Smooth muscle cell (in vitro differentiated cells): ENCODE data around the gene KIF2C. TPM values are rescaled to one million over a fixed set of nuclear protein-coding genes. Genes with fewer than 3 reads are reported as not detected.
A peak's percentile ranks its signal among the peaks of the same experiment; 100 is the strongest.

Experiments used
- DNase-seq: peaks from one replicate; lab custom pipeline; 2025; ENCODE audit not compliant: unreplicated experiment; lab: John Stamatoyannopoulos, UW
- H2AFZ ChIP-seq: fragments of 200-600 bp; sonication (generic); 2 replicates; pipeline ENCODE4 v1.6.0; 2016; ENCODE audit warnings: antibody characterized with exemption, low read depth, mild to moderate bottlenecking
- H3F3A ChIP-seq: fragments of 200-600 bp; sonication (generic); 2 replicates; pipeline ENCODE4 v1.6.0; 2017; ENCODE audit warnings: antibody characterized with exemption, low read depth
- H3K27ac ChIP-seq: fragments of 200-600 bp; sonication (generic); 2 replicates; pipeline ENCODE4 v1.5.1; 2016; ENCODE audit warnings: low read depth, mild to moderate bottlenecking
- H3K27me3 ChIP-seq: fragments of 200-600 bp; sonication (generic); 2 replicates; pipeline ENCODE4 v1.6.1; 2016; ENCODE audit warnings: low read depth, mild to moderate bottlenecking
- H3K36me3 ChIP-seq: fragments of 200-600 bp; sonication (generic); 2 replicates; pipeline ENCODE4 v1.5.1; 2016; ENCODE audit warnings: low read depth
- H3K4me1 ChIP-seq: fragments of 200-600 bp; sonication (generic); 2 replicates; pipeline ENCODE4 v1.5.1; 2016; ENCODE audit warnings: low read depth
- H3K4me2 ChIP-seq: fragments of 200-600 bp; sonication (generic); 2 replicates; pipeline ENCODE4 v1.6.0; 2016; ENCODE audit warnings: mild to moderate bottlenecking
- H3K4me3 ChIP-seq: fragments of 200-600 bp; sonication (generic); 2 replicates; pipeline ENCODE4 v1.5.1; 2016; ENCODE audit warnings: mild to moderate bottlenecking
- H3K79me2 ChIP-seq: fragments of 200-600 bp; sonication (generic); 2 replicates; pipeline ENCODE4 v1.6.0; 2016; ENCODE audit warnings: low read depth, mild to moderate bottlenecking
- H3K9ac ChIP-seq: fragments of 200-600 bp; sonication (generic); 2 replicates; pipeline ENCODE4 v1.6.0; 2016; ENCODE audit warnings: low read depth
- H3K9me3 ChIP-seq: fragments of 200-600 bp; sonication (generic); replicated peaks from 2 replicates; pipeline ENCODE4 v1.5.1; 2016; ENCODE audit warnings: low read depth
- H4K20me1 ChIP-seq: fragments of 200-600 bp; sonication (generic); 2 replicates; pipeline ENCODE4 v1.6.0; 2016; ENCODE audit warnings: low read depth
- CTCF ChIP-seq: fragments of 200-600 bp; sonication (generic); IDR thresholded peaks from 2 replicates; pipeline ENCODE4 v1.5.1; 2017; ENCODE audit warnings: borderline replicate concordance, mild to moderate bottlenecking, antibody characterized with exemption; ENCODE audit not compliant: insufficient read depth, poor library complexity, severe bottlenecking
- WGBS: methylation state at CpG from one replicate; pipeline ENCODE4 v1.1.7; 2016; ENCODE audit warnings: low lambda C conversion rate; 5-methylcytosine and 5-hydroxymethylcytosine counted together
- polyA plus RNA-seq: library from polyadenylated mRNA; unstranded; fragments of >200 nt; fragmentation: Nextera tagmentation; extraction: Ambion mirVana; gene quantifications from 2 replicates; pipeline ENCODE4 v1.2.1, GENCODE V29; 2016
- small RNA-seq: library from RNA; depleted of rRNA; stranded (forward); fragments of <200 nt; gene quantifications from one replicate; pipeline ENCODE3, GENCODE V24; 2014
- total RNA-seq: library from RNA; depleted of rRNA; stranded (reverse); fragments of >200 nt; gene quantifications from 2 replicates; pipeline ENCODE4 v1.2.3, GENCODE V29; 2014

The KIF2C gene
- total and polyA plus RNA-seq, 2 experiments from 2014 or later: 5.7 to 8.5 TPM

- no peak for DNase-seq
- H3K4me2 ChIP-seq: no peak overlapping the region
- no peaks in the 10 kb centered on the region for H3K36me3 ChIP-seq
- no peak for TF ChIP-seq CTCF
- peaks cover 12% of the 10 kb centered on the region for H4K20me1 ChIP-seq
- no peaks in the 10 kb centered on the region for H3K9me3 ChIP-seq
- H3K79me2 ChIP-seq: peaks cover 2% of the 10 kb centered on the region
- no peak overlapping the region for H3K9ac ChIP-seq
- no peak overlapping the region for H2AFZ ChIP-seq
- peak overlapping the region; percentile 71 for H3K27ac ChIP-seq
- H3K27me3 ChIP-seq: no peaks in the 10 kb centered on the region
- peaks cover 15% of the 10 kb centered on the region for H3K4me1 ChIP-seq
- H3K4me3 ChIP-seq: no peak overlapping the region
- peaks cover 19% of the 10 kb centered on the region for H3F3A ChIP-seq
- WGBS: 93% methylated on average over 2 of the region's 2 CpGs
Measured at GRCh38 chr1:44817307-44817706, 77.7 kb downstream of the KIF2C start.

Small RNAs within 50 kb of the gene (small RNA-seq; reads per million reads assigned to genes)
- gene RNU5D-1: 8.7 reads per million, percentile 75 among the genes with 10 or more reads in this experiment
- gene RNU5F-1: 2.1 reads per million, percentile 45 among the genes with 10 or more reads in this experiment
- gene SNORD38A: 208 reads per million, percentile 99 among the genes with 10 or more reads in this experiment
- not detected for gene SNORD38B
- gene SNORD46: 5,349 reads per million, percentile 100 among the genes with 10 or more reads in this experiment
- not detected for gene SNORD55

Other genes starting within 250 kb of the KIF2C start
- 8.1 and 8.6 TPM in 2 replicates for gene TMEM53, start 65.4 kb upstream of the KIF2C start, total RNA-seq
- gene TMEM53, start 65.4 kb upstream of the KIF2C start, polyA plus RNA-seq: 13.0 and 15.5 TPM in 2 replicates
- gene ARMH1, start 65.1 kb upstream of the KIF2C start, total RNA-seq: 1.5 and 4.8 TPM in 2 replicates
- 8.3 and 10.1 TPM in 2 replicates for gene ARMH1, start 65.1 kb upstream of the KIF2C start, polyA plus RNA-seq
- gene RNU5D-1, start 8.7 kb upstream of the KIF2C start, total RNA-seq: not detected in 2 replicates
- gene RNU5D-1, start 8.7 kb upstream of the KIF2C start, polyA plus RNA-seq: not detected in 2 replicates
- gene RPS8, start 35.7 kb downstream of the KIF2C start, total RNA-seq: 2,002 and 2,330 TPM in 2 replicates
- gene RPS8, start 35.7 kb downstream of the KIF2C start, polyA plus RNA-seq: 478 and 530 TPM in 2 replicates
- gene BEST4, start 48.3 kb downstream of the KIF2C start, total RNA-seq: 0.54 TPM in 1 of 2 replicates, not detected in the other
- 0.78 and 0.89 TPM in 2 replicates for gene BEST4, start 48.3 kb downstream of the KIF2C start, polyA plus RNA-seq
- gene PLK3, start 60.5 kb downstream of the KIF2C start, total RNA-seq: 26.2 and 42.0 TPM in 2 replicates
- gene PLK3, start 60.5 kb downstream of the KIF2C start, polyA plus RNA-seq: 39.7 and 71.6 TPM in 2 replicates
- 1.1 and 2.0 TPM in 2 replicates for gene DYNLT4, start 67.5 kb downstream of the KIF2C start, total RNA-seq
- 1.6 and 5.8 TPM in 2 replicates for gene DYNLT4, start 67.5 kb downstream of the KIF2C start, polyA plus RNA-seq
- 9.5 and 11.9 TPM in 2 replicates for gene BTBD19, start 68.7 kb downstream of the KIF2C start, total RNA-seq
- gene BTBD19, start 68.7 kb downstream of the KIF2C start, polyA plus RNA-seq: 11.0 and 27.4 TPM in 2 replicates
- gene PTCH2, start 103.4 kb downstream of the KIF2C start, total RNA-seq: 0.22 TPM in 1 of 2 replicates, not detected in the other
- gene PTCH2, start 103.4 kb downstream of the KIF2C start, polyA plus RNA-seq: 0.43 and 2.0 TPM in 2 replicates
- 22.0 and 29.8 TPM in 2 replicates for gene EIF2B3, start 246.8 kb downstream of the KIF2C start, total RNA-seq
- gene EIF2B3, start 246.8 kb downstream of the KIF2C start, polyA plus RNA-seq: 24.2 and 26.9 TPM in 2 replicates